NCI-H2196 (cell line): ENCODE measurements around the gene ZNF524.
A peak's percentile ranks its signal among the peaks of the same experiment; 100 is the strongest.
"Not testable (repeated sequence)": the region's sequence is repeated elsewhere in the genome, so short reads cannot be mapped to it uniquely, and the experiment has no call there.

Source experiments
- DNase-seq: peaks from one replicate; lab custom pipeline; 2025; ENCODE audit not compliant: unreplicated experiment; lab: John Stamatoyannopoulos, UW

The ZNF524 gene, protein sequence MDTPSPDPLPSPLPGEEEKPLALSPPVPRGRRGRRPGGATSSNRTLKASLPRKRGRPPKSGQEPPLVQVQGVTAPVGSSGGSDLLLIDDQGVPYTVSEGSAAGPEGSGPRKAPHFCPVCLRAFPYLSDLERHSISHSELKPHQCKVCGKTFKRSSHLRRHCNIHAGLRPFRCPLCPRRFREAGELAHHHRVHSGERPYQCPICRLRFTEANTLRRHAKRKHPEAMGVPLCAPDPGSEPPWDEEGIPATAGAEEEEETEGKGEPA

DNA sequence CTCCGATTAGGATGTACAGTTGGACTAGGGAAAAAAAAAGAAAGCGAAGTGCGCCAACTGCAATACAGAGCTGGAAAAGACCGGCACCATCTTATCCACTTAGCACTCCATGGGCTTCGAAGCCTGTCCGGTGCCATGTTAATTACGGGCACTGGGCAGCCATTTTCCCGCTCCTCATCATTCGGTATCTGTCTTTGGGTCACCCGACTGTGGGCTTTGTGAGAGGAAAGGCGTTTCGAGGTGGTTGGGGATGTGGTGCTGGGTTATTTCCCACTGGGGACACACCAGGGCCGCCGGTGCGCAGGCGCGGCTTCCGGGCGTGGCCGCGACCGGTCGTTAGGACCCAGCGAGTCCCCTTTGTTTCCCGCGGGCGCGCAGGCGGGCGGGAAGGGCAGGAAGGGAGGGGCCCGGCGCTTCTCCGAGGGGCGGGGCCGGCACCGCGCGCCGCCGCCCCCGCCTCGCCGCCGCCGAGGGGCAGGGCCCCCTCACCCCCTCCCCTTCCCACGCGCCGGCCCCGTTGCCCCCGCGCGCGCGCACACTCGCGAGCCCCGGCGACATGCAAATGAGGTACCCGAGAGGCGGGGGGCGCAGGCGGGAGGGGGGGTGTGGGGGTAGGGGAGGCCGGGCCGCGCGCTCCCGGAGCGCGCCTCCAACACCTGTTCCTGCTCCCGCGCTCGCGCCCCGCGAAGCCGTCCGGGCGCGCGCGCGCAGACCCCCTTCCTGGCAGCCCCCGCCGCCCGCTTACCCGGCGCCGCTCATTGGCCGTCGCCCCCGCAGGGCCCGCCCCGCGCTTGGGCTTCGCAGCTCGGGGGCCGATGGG lies at the start of gene ZNF524:
Gene ZNF524, plus strand, starts transcription at position 447 of the 820 bp plus-strand sequence. CDS start 1,825 bp downstream, outside the sequence.
- DNase-seq, result peak; percentile 91

DNA sequence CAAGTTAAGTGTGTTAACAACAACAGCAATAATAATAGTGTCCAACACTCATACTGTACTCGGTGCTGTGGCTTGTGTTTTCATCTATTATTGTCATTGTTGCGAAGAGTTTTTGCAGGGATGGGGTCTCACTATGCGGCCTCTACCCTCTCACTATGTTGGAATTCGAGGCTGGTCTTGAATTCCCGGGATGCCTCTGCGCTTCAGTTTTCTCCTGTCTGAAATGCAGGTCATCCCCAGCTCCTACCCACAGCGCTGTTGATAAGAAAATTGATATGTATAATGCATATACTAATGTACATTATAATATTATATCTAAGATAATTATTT lies 49.8 kb upstream of the ZNF524 start:
- no peak for DNase-seq

DNA sequence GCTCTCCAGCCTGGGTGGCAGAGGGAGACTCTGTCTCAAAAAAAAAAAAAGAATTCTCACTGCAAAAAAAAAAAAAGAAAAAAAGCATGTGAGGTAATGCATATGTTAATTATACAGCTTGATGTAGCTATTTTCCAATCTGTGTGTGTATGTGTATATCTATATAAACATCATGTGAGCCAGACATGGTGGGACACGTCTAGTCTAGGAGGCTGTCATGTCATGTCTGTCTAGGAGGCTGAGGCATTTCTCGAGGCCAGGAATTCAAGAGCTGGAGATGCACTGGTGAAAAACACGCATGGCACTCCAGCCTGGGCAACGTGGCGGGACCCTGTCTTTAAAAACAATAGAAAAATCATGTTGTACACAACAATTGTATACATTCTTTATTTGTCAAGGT lies 47.9 kb upstream of the ZNF524 start:
- no peak for DNase-seq

DNA sequence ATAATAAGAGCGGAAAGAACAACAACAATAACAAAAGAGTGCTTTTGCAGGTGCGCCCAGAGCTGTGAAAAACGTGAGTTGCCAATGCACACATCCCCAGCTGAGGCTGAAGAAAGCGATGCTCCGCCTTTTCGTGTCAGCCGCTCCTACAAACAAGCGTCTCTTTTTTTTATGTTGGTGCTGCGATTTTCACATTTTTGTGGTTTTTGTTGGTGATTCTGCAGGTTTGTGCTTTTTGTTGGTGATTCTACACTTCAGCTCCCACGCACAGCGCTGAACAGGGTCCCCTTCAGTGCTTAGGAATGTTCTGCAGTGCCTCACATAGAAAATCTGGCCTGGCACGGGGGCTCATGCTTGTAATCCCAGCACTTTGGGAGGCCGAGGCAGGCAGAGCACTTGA lies 47.5 kb upstream of the ZNF524 start:
- DNase-seq, result no peak

DNA sequence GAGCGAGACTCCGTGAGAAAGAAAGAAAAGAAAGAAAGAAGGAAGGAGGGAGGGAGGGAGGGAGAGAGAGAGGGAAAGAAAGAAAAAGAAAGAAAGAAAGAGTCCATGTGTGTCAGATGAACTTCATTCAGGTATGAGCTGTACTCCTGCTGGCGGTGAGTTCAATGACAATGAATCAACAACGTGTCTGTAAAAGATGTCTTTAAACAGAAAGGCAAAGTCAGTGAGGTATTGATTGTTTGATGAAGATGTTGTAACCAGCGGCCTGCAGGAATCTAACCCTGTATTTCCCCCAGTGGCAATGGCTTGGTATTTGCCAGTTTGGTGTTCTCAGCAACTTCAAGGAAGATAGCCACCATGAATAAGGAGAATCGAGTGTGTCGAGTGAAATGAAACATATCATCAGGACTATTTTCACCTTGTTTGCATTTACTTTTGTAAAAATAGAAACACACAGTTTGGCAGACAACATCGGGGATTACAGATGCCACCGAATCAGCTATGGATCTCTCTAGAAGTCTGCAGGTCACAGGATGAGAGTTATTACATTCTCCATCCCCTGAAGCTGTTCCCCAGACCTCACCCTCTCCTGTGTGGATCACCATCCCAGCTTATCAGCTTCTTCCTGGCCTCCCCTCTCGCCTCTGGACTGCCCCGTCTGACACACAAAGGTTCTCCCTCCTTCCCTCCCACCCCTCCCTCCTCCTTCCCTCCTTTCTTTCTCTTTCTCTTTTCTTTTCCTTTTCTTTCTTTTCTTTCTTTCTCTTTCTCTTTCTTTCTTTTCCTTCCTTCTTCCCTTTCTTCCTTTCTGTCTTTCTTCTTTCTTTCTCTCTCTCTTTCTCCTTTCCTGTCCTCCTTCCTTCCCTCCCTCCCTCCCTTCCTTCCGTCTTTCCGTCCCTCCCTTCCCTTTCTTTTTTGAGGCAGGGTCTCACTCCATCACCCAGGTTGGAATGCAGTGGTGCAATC lies 46.6 kb upstream of the ZNF524 start:
- DNase-seq, result no peak

DNA sequence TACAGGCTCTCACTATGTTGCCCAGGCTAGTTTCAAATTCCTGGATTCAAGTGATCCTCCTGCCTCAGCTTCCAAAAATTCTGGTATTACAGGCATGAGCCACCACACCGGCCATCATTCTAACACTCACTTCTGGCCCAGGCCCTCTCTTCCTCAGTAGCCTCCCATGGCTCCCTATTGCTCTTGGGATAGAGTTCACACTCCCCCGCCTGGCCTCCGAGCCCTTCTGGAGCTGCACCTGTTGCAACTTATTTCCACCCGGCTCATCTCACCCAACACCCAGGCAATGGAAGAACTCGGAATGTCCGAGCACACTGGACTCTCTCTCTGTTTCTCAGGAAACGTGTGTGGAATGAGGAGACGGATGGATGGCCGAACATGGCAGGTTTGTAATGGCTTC lies 45.8 kb upstream of the ZNF524 start:
- no peak for DNase-seq

DNA sequence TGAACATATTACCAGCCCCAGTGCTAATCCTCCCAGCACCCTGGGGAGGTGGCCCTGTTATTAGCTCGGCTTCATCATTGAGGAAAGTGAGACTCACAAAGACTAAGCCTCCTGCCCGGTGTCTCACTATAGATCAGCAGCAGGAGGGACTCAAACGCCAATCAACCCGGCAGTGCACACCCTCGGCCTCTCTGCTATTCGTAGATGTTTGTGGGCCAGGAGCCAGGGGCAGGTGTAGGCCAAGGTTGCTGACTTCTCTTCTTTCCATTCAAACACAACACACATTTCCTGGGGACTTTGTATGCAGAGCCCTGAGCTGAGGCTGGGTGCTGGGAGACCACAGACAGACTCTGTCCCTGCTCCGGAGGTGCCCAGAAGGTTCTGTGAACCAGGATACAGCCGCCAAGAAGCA lies 45.3 kb upstream of the ZNF524 start:
- DNase-seq, result peak; percentile 50

DNA sequence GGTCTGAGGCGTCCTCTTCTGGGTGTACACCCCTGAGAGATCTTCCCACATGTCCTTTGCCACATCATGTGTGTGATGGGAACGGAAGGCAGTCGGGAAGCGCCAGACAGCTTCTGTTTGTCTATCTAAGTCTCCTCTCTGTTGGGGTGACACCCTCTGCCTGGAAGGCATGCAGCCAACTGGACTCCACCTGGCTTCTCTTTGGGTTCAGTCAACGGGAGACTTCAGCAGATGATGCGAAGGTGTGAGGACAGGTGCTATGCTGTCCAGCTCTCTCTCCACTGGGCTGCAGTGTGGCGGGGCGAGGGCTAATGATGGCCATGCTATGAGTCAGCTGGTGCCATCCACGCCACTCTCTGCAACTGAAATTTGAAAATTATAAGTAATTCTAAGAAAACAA lies 40.4 kb upstream of the ZNF524 start:
- no peak for DNase-seq

DNA sequence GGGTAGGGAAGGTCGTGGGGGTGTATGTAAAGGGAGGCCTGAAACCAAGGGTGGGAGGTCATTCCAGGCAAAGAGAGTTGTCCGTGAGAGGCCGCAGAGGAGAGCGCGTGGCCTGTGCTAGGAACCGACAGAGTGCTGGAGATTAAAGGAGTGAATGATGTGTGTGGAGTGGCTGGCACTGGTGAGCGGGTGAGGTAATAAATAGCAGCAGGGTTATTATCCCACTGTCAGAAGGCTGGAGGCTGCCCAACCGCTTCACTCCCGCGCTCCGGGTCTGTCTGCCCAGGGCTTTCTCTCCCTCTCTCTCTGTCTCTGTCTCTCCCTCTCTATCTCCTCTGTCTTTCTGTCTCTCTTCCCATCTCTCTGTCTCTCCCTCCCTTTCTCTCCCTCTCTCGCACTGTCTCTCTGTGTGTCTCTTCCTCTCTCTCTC lies 36.8 kb upstream of the ZNF524 start:
- DNase-seq, result peak; percentile 25

DNA sequence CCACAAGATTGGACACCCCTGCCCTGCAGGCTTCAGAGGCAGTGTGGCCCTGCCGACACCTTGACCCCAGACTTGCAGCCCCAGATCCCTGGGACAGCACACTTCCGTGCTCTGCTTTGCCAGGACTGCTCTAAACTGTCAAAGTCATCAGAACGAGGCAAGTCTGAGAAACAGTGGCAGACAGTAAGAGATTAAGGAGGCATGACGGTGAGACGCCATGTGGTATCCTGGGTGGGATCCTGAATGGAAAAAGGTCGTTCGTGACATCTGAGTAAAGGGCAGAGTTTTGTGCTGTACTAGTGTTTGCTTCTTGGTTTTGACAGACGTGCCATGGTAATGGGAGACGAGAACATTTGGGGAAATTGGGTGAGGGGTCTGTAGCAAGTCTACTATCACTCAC lies 33.3 kb upstream of the ZNF524 start:
- DNase-seq, result no peak

DNA sequence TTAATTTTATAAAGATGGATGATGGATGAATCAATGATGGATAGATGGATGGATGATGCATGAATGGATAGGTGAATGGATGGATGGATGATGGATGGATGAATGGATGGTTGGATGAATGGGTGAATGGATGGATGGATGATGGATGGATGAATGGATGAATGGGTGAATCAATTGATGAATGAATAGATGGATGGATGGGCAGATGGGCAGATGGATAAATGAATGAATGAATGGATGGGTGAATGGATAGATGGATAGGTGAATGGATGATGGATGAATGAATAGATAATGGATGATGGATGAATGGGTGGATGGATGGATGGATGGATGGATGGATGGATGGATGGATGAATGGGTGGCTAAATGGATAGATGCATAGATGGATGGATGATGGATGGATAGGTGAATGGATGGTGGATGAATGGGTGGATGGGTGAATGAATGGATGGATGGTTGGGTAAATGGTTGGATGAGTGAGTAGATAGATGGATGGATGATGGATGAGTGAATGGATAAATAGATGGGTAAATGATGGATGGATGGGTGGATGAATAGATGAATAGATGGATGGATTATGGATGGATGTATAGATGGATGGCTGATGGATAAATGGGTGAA lies 32.3 kb upstream of the ZNF524 start:
- no peak for DNase-seq

DNA sequence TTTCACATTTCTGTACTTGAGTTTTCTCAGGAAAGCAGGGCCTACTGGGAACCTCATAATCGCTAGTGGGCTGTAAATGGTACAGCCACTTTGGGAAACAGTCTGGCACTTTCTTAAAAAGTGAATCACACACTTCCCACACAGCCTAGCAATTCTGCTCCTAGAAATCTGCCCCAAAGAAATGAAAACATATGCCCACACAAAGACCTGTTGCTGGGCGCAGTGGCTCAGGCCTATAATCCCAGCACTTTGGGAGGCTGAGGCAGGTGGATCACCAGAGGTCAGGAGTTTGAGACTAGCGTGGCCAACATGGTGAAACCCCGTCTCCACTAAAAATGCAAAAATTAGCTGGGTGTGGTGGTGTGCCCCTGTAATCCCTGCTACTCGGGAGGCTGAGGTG lies 30.6 kb upstream of the ZNF524 start:
- DNase-seq, result not testable (repeated sequence)

DNA sequence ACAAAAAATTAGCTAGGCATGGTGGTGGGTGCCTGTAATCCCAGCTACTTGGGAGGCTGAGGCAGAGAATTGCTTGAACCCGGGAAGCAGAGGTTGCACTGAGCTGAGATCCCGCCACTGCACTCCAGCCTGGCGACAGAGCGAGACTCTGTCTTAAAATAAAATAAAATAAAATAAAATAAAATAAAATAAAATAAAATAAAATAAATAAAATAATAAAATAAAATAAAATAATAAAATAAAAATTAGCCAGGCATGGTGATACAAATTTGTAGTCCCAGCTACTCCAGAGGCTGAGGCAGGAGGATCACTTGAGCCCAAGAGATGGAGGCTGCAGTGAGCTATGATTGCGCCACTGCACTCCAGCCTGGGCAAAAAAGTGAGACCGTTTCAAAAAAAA lies 26.2 kb upstream of the ZNF524 start:
- not testable (repeated sequence) for DNase-seq

DNA sequence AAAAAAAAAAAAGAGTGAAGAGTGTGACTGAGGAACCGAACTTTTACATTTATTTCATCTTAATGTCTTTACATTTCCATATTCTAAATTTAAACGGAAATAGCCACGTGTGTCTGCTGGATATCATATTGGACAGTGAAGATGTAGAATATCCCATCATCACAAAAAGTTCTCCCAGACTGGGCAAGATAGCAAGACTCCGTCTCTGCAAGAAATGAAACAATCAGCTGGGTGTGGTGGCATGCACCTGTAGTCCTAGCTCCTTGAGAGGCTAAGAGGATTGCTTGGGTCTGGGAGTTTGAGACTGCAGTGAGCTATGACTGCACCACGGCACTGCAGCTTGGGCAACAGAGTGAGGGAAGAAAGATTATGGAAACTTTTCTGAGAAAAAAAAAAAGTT lies 23.3 kb upstream of the ZNF524 start:
- no peak for DNase-seq

DNA sequence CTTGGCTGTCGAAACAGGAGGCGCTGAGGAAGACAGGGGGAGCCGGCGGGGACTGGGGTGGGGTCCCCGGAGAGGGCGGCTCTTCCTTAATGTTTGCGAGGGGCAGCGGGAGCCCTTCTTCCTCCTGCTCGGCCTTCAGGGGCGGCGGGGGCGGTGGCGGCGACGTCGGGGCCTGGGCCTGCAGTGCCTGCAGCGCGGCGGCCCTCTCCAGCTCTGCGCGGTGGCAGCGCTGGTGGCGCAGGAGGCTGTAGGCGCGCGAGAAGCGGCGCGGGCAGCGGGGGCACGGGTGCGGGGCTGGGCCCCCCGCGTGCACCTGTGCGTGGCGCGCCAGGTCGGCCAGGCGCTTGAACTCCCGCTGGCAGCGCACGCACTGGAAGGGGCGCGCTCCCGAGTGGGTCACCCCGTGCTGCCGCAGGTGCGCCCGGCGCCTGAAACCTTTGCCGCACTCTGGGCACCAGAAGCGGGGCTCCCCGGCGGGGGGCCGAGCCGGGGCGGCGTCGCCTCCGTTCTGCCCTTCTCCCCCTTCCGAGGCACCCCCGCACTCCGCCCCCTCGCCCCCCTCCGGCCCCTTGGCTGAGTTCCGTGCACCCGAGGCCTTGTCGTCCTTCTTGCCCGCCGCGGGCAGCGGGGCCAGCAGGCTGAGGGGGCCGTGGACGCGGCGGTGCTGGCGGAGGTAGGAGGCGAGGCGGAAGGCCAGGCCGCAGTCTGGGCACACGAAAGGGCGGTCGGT lies 21.9 kb upstream of the ZNF524 start:
- DNase-seq, result no peak

DNA sequence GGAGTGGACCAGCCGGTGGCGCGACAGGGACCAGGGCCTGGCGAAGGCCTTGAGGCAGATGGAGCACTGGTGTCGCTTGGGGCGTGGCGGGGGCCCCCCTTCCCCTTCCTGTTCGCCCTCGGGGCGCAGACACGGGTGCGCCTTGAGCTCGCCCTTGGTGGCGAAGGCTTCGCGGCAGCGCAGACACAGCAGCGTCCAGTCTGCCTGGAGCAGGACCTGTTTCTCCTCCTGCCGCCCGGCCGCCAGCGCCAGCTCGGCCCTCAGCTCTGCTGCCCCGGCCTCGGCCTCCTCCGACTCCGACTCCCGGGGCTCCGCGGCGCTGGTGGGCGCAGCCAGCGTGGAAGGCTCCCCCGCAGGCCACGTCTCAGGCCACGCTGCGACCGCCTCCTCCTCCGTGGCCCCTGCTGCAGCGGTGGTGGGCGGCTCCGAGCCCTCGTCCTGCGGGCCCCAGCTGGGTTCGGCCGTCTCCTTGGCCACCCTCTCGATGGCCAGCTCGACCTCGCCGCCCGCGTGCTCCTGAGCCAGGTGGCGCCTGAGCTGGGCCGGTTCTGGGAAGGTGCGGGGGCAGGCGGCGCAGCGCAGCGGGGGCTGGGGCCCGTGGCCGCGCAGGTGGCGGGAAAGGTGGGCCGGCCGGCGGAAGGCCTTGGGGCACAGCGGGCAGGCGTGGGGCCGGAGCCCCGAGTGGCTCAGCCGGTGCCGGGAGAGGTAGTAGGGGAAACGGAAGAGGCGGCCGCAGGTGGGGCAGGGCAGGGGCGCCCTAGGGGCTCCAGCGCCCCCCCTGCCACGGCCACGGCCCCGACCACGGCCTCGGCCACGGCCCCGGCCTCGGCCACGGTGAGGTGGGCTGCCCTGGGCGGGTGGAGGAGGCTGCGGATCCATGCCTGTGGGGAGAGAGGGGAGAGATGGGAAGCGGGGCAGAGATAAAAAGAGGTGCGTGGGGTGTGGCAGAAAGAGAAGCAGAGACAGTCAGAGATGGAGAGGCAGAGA lies 21.0 kb upstream of the ZNF524 start:
- DNase-seq, result no peak

DNA sequence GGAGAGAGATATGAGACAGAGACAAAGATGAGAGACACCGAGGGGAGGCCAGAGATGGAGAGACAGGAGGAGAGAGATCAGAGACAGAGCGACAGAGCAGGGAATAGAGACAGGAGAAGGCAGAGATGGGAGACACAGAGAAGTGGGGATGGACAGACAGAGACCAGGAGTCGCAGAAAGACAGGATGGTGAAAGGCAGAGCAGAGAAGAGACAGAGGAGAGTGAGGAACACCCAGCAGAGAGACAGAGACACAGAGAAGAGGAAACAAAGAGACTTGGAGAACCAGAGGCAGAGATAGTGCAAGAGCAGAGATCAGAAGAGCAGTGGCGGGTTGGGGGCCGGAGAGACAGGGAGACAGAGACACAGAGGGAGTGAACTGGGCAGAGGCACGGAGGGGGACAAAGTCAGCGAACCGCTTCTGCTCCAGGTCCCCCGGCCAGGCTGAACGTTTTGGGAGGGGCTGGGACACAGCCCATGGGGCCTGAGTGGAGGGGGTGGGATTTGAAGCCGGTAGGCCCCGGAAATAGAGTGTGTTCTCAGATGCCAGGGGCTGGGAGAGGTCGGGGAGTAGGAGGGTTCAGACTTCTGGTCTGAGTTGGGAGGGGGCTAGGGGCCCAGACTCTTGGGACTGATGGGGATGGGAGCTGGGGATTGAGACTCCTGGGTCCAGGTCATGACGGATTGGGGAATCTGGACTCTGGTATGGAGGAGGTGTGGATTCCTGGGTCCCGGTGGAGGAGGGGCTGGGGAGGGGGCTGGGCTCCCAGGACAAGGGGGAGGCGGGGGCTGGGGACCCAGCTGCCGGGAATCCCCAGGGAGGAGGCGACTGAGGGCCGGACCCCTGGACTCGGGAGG lies 20.1 kb upstream of the ZNF524 start:
- no peak for DNase-seq

DNA sequence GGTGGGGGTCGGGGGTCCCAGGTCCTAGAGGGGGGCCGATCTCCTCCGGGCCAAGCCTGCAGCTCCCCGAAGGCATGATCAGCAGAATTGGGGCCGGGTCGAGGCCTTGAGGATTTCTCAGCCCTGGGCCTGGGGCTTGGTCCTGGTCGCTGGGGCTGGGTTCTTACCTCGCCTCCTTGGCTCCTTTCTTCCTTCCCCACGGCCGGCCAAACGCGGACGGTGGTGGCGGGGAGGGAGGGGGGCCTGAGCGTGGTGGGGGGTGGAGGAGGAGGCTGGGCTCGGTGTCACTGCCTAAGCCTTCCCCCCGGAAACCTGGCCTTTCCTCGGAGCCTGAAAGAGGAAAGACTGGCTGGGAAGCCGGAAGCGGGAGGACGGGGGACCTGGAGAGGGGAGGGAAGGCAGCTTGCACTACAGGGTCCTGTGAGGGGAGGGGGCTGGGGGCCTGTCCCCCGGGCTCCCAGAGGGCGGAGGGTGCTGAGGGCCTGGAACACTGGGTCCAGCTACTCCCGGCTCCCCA lies 19.4 kb upstream of the ZNF524 start, which contains the start of gene ZNF579:
Gene ZNF579, minus strand, starts transcription at position 221 of the 517 bp plus-strand sequence. CDS start 1,209 bp downstream, outside the sequence.
- peak; percentile 88 for DNase-seq
